SK-N-SH (cell line): Measurements from ENCODE around the gene EEFSEC. TPM values are rescaled to one million over a fixed set of nuclear protein-coding genes. Genes with fewer than 3 reads are reported as not detected.

ENCODE experiments used
- CTCF ChIA-PET: fragments of 300-600, 350-600 bp; formaldehyde crosslinking; extraction: SDS; loops from one replicate; lab custom pipeline; 2021; lab: Yijun Ruan, JAX
- POLR2A ChIA-PET: fragments of 350-600 bp; sonication (Branson Sonifier 250); formaldehyde crosslinking; extraction: SDS; loops from one replicate; lab custom pipeline; 2020; ENCODE audit warnings: antibody characterized with exemption, inconsistent platforms; lab: Yijun Ruan, JAX
- DNase-seq: peaks from one replicate; pipeline ENCODE4 v3.0.0; 2012
- H2AFZ ChIP-seq: fragments of 200-600 bp; sonication (generic); 2 replicates; pipeline ENCODE4 v1.8.1; 2016; ENCODE audit warnings: antibody characterized with exemption, mild to moderate bottlenecking, low read depth
- H3F3A ChIP-seq: fragments of 200-600 bp; sonication (generic); replicated peaks from 2 replicates; pipeline ENCODE3; 2016; ENCODE audit warnings: antibody characterized with exemption, mild to moderate bottlenecking; ENCODE audit not compliant: insufficient read depth
- H3K27ac ChIP-seq, 2 experiments: fragments of 200-500 bp in 1 of 2; fragments of 200-600 bp in 1 of 2; sonication (Bioruptor generic) in 1 of 2; sonication (generic), shearing (Covaris generic) in 1 of 2; 2 replicates each; pipeline versions ENCODE4 v1.5.1 to v1.6.1; 2014 to 2016; ENCODE audit warnings: low read depth in 2 of 2, inconsistent platforms in 1 of 2, low read length in 1 of 2, mild to moderate bottlenecking in 1 of 2, mixed read lengths in 1 of 2
- H3K27me3 ChIP-seq: fragments of 200-600 bp; sonication (generic), shearing (Covaris generic); 2 replicates; pipeline ENCODE4 v1.6.1; 2016; ENCODE audit warnings: mixed run types; ENCODE audit not compliant: insufficient read depth
- H3K36me3 ChIP-seq, 2 experiments: fragments of 200-500 bp in 1 of 2; fragments of 200-600 bp in 1 of 2; sonication (Bioruptor generic) in 1 of 2; sonication (generic) in 1 of 2; replicated peaks in 1 of 2; 2 replicates each; pipeline versions ENCODE3 to v1.5.1; 2014 to 2016; ENCODE audit warnings: low read length in 1 of 2, mild to moderate bottlenecking in 1 of 2; ENCODE audit not compliant: insufficient read depth in 2 of 2, control insufficient read depth in 1 of 2
- H3K4me1 ChIP-seq, 2 experiments: fragments of 200-500 bp in 1 of 2; fragments of 200-600 bp in 1 of 2; sonication (Bioruptor generic) in 1 of 2; sonication (generic), shearing (Covaris generic) in 1 of 2; 2 replicates each; pipeline versions ENCODE4 v1.5.1 to v1.6.1; 2014 to 2016; ENCODE audit warnings: low read depth in 1 of 2, low read length in 1 of 2, mixed run types in 1 of 2; ENCODE audit not compliant: insufficient read depth in 2 of 2, control insufficient read depth in 1 of 2
- H3K4me2 ChIP-seq: fragments of 200-600 bp; sonication (generic), shearing (Covaris generic); 2 replicates; pipeline ENCODE4 v1.6.1; 2017; ENCODE audit warnings: mixed run types
- H3K4me3 ChIP-seq, 2 experiments: fragments of 200-500 bp in 1 of 2; fragments of 200-600 bp in 1 of 2; sonication (Bioruptor generic) in 1 of 2; sonication (generic), shearing (Covaris generic) in 1 of 2; 2 replicates each; pipeline versions ENCODE4 v1.5.1 to v1.8.1; 2014 to 2016; ENCODE audit warnings: low read depth in 2 of 2, inconsistent platforms in 1 of 2, low read length in 1 of 2, mild to moderate bottlenecking in 1 of 2, mixed read lengths in 1 of 2, moderate library complexity in 1 of 2
- H3K79me2 ChIP-seq: fragments of 200-600 bp; sonication (generic); 2 replicates; pipeline ENCODE4 v1.8.1; 2017; ENCODE audit warnings: mild to moderate bottlenecking; ENCODE audit not compliant: insufficient read depth
- H3K9ac ChIP-seq: fragments of 200-600 bp; sonication (generic); 2 replicates; pipeline ENCODE4 v1.6.1; 2017; ENCODE audit warnings: mixed run types
- H3K9me2 ChIP-seq: fragments of 200-600 bp; sonication (generic); 2 replicates; pipeline ENCODE4 v1.6.1; 2017; ENCODE audit warnings: mixed run types
- H3K9me3 ChIP-seq: fragments of 200-600 bp; sonication (generic); 2 replicates; pipeline ENCODE4 v1.6.1; 2017; ENCODE audit warnings: mixed run types, mild to moderate bottlenecking, moderate library complexity
- H4K20me1 ChIP-seq: fragments of 200-600 bp; sonication (generic); 2 replicates; pipeline ENCODE4 v1.6.1; 2017; ENCODE audit warnings: mild to moderate bottlenecking, mixed run types; ENCODE audit not compliant: insufficient read depth
- CHD2 ChIP-seq: fragments of 150-350 bp; IDR thresholded peaks from 2 replicates; pipeline ENCODE4 v1.6.1; 2018; ENCODE audit warnings: low read length; ENCODE audit not compliant: partially characterized antibody
- ELF1 ChIP-seq: IDR thresholded peaks from 2 replicates; pipeline ENCODE4 v1.4.0; 2012
- EZH2phosphoT487 ChIP-seq: fragments of 200-600 bp; sonication (generic); IDR thresholded peaks from 2 replicates; pipeline ENCODE4 v1.6.1; 2017; ENCODE audit warnings: low read depth, mixed run types, mild to moderate bottlenecking, antibody characterized with exemption, moderate library complexity, borderline replicate concordance
- FOSL2 ChIP-seq: IDR thresholded peaks from 2 replicates; pipeline ENCODE4 v1.4.0; 2012; ENCODE audit warnings: low read depth, mild to moderate bottlenecking, moderate library complexity, borderline replicate concordance
- GABPA ChIP-seq: IDR thresholded peaks from 2 replicates; pipeline ENCODE4 v1.4.0; 2012; ENCODE audit warnings: low read depth, mild to moderate bottlenecking
- GATA2 ChIP-seq: sonication (generic); formaldehyde crosslinking; IDR thresholded peaks from 2 replicates; pipeline ENCODE4 v1.5.0; 2020; ENCODE audit warnings: mild to moderate bottlenecking, missing genetic modification reagents
- MXI1 ChIP-seq: IDR thresholded peaks from 2 replicates; pipeline ENCODE4 v1.6.1; 2012; ENCODE audit warnings: mild to moderate bottlenecking, low read depth, low read length, improper control_type of control experiment
- NFIC ChIP-seq: IDR thresholded peaks from 2 replicates; pipeline ENCODE4 v1.4.0; 2012; ENCODE audit warnings: borderline replicate concordance
- NRF1 ChIP-seq: IDR thresholded peaks from 2 replicates; pipeline ENCODE4 v1.6.1; 2012; ENCODE audit warnings: low read depth, mild to moderate bottlenecking, low read length
- PBX3 ChIP-seq: IDR thresholded peaks from 2 replicates; pipeline ENCODE4; 2012
- POLR2AphosphoS5 ChIP-seq: IDR thresholded peaks from 2 replicates; pipeline ENCODE4 v1.6.1; 2012; ENCODE audit warnings: low read depth, low read length
- RAD21 ChIP-seq: IDR thresholded peaks from 2 replicates; pipeline ENCODE4 v1.6.1; 2012; ENCODE audit warnings: mild to moderate bottlenecking, low read length
- RCOR1 ChIP-seq: fragments of 150-350 bp; IDR thresholded peaks from 2 replicates; pipeline ENCODE4 v1.6.1; 2017; ENCODE audit warnings: antibody characterized with exemption, low read length
- RFX5 ChIP-seq: IDR thresholded peaks from 2 replicates; pipeline ENCODE4 v1.6.1; 2012; ENCODE audit warnings: mild to moderate bottlenecking, improper control_type of control experiment, low read length
- SMC3 ChIP-seq: IDR thresholded peaks from 2 replicates; pipeline ENCODE4 v1.6.1; 2012; ENCODE audit warnings: low read depth, low read length, improper control_type of control experiment
- TCF12 ChIP-seq: IDR thresholded peaks from 2 replicates; pipeline ENCODE4 v1.4.0; 2012
- USF1 ChIP-seq: IDR thresholded peaks from 2 replicates; pipeline ENCODE4 v1.4.0; 2012; ENCODE audit warnings: low read depth, borderline replicate concordance
- YY1 ChIP-seq: IDR thresholded peaks from 2 replicates; pipeline ENCODE4 v1.4.0; 2012; ENCODE audit warnings: low read depth, mild to moderate bottlenecking
- ZBTB33 ChIP-seq: IDR thresholded peaks from 2 replicates; pipeline ENCODE4 v1.4.0; 2012; ENCODE audit warnings: low read depth, borderline replicate concordance
- WGBS: methylation state at CpG from one replicate; pipeline ENCODE4 v1.1.6; 2017; ENCODE audit warnings: low lambda C conversion rate; 5-methylcytosine and 5-hydroxymethylcytosine counted together
- polyA plus RNA-seq, 3 experiments: library from polyadenylated mRNA; depleted of rRNA; stranded (reverse); fragments of >200 nt; gene quantifications; 2 replicates each; pipeline ENCODE4 v1.2.3, GENCODE V29; 2012

EEFSEC gene
- polyA plus RNA-seq, 1 of the 3 experiments (the other 2 are of a cell fraction): 12.4 TPM

- 68% methylated on average over 2 of the region's 4 CpGs for WGBS
- Histone ChIP-seq H3K9ac (no peak overlapping the region), H3K9me3 (no peaks in the 10 kb centered on the region), H2AFZ (no peak overlapping the region), H3K27ac (peak overlapping the region in 1 of 2 experiments; percentile 50; a peak in 2 of 4 replicates), H3K4me1 (peaks cover 0 to 83% of the 10 kb centered on the region in 2 experiments; a peak in 2 of 4 replicates), H3K4me2 (no peak overlapping the region), H4K20me1 (no peaks in the 10 kb centered on the region), H3F3A (no peaks in the 10 kb centered on the region), H3K27me3 (no peaks in the 10 kb centered on the region), H3K79me2 (no peaks in the 10 kb centered on the region), H3K36me3 (no peaks in the 10 kb centered on the region)
- peak; percentile 55 for DNase-seq
- CTCF ChIA-PET: interaction anchor here (0.6 to 1.9 kb wide), 4 partner anchors 23 to 209 kb away, joined by 3 to 4 read pairs (median 4); no protein-coding TSS in a partner anchor
- TF ChIP-seq SMC3 (peak; percentile 32; the same call in 1 of the 2 replicates), RAD21 (peak; percentile 56), MXI1 (no peak), RCOR1 (no peak)
- TF ChIP-seq, all 33 proteins: peak for 2
- no peak overlapping the region for H3K4me3 ChIP-seq
- POLR2A ChIA-PET: no interaction called here
- H3K9me2 ChIP-seq: no peaks in the 10 kb centered on the region
Observed at GRCh38 chr3:128326051-128326823, 173.0 kb downstream of the EEFSEC start.

- no peaks in the 10 kb centered on the region for H4K20me1 ChIP-seq
- H3K9ac ChIP-seq: no peak overlapping the region
- ChIA-PET POLR2A (no interaction called here), CTCF (interaction anchor here (1.0 kb wide), 1 partner anchor 57 kb away, joined by 3 read pairs; no protein-coding TSS in a partner anchor)
- no peaks in the 10 kb centered on the region for H3K36me3 ChIP-seq
- no peaks in the 10 kb centered on the region for H3K9me2 ChIP-seq
- H3K27ac ChIP-seq: peak overlapping the region in 1 of 2 experiments; percentile 25; a peak in 1 of 4 replicates
- DNase-seq: no peak
- H3K4me3 ChIP-seq: no peak overlapping the region
- TF ChIP-seq ZBTB33 (no peak), USF1 (no peak), RFX5 (no peak), NFIC (no peak), FOSL2 (no peak), YY1 (no peak), CHD2 (no peak), TCF12 (no peak), GATA2 (no peak), RAD21 (no peak), GABPA (no peak), ELF1 (no peak), POLR2AphosphoS5 (no peak), NRF1 (no peak), SMC3 (no peak), EZH2phosphoT487 (no peak), PBX3 (no peak)
- H3K4me1 ChIP-seq: peaks cover 0 to 73% of the 10 kb centered on the region in 2 experiments; a peak in 2 of 4 replicates
- H3K9me3 ChIP-seq: no peaks in the 10 kb centered on the region
- H3K27me3 ChIP-seq: no peaks in the 10 kb centered on the region
- WGBS: 87% methylated on average over 6 of the region's 6 CpGs
- H3F3A ChIP-seq: no peaks in the 10 kb centered on the region
- no peak overlapping the region for H2AFZ ChIP-seq
- H3K4me2 ChIP-seq: no peak overlapping the region
- H3K79me2 ChIP-seq: no peaks in the 10 kb centered on the region
Observed at GRCh38 chr3:128327606-128328031, 174.3 kb downstream of the EEFSEC start.
